ENCODE results near the gene FBXL17.
"Not testable (repeated sequence)": the region's sequence is repeated elsewhere in the genome, so short reads cannot be mapped to it uniquely, and the experiment has no call there.

Gene FBXL17

DNA sequence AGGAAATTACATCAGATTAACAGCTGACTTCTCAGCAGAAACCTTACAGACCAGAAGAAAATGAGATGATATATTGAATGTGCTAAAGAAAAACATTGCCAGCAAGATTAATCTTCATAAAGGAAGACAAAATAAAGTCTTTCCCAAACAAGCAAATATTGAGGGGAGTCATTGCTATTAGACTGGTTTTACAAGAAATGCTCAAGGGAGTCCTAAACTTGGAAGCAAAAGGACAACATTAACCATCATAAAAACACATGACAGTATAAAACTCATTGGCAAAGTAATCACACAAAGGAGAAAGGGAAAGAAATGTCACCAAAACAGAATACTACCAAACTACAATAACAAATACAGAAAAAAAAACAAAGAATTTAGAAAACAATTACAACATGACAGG, 101.7 kb downstream of the FBXL17 start:
- no peak overlapping the region for H3K27ac ChIP-seq (ENCODE audit: low read length)
- no peaks in the 10 kb centered on the region for H3K27me3 ChIP-seq (ENCODE audit: low read depth, low read length)
- no peak for TF ChIP-seq EZH2phosphoT487 (IDR thresholded peaks at IDR 0.05; ENCODE audit: low read depth)
- TF ChIP-seq, protein P1, sequence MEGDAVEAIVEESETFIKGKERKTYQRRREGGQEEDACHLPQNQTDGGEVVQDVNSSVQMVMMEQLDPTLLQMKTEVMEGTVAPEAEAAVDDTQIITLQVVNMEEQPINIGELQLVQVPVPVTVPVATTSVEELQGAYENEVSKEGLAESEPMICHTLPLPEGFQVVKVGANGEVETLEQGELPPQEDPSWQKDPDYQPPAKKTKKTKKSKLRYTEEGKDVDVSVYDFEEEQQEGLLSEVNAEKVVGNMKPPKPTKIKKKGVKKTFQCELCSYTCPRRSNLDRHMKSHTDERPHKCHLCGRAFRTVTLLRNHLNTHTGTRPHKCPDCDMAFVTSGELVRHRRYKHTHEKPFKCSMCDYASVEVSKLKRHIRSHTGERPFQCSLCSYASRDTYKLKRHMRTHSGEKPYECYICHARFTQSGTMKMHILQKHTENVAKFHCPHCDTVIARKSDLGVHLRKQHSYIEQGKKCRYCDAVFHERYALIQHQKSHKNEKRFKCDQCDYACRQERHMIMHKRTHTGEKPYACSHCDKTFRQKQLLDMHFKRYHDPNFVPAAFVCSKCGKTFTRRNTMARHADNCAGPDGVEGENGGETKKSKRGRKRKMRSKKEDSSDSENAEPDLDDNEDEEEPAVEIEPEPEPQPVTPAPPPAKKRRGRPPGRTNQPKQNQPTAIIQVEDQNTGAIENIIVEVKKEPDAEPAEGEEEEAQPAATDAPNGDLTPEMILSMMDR (IDR thresholded peaks at IDR 0.05; ENCODE audit: low read depth, low read length) = no peak
- H3K4me1 ChIP-seq (ENCODE audit: low read length) = no peaks in the 10 kb centered on the region
- H3K9me3 ChIP-seq (ENCODE audit: insufficient read depth, low read length) = no peaks in the 10 kb centered on the region
- H2AFZ ChIP-seq (ENCODE audit: low read depth, low read length) = no peak overlapping the region
- H3K4me3 ChIP-seq (ENCODE audit: low read length) = no peak overlapping the region
- no peaks in the 10 kb centered on the region for H3K79me2 ChIP-seq (ENCODE audit: low read length)
- H3K36me3 ChIP-seq (replicated peaks; ENCODE audit: low read depth, low read length) = no peaks in the 10 kb centered on the region
- no peaks in the 10 kb centered on the region for H4K20me1 ChIP-seq (ENCODE audit: insufficient read depth, low read length)
- H3K4me2 ChIP-seq (ENCODE audit: low read length) = no peak overlapping the region
- H3K9ac ChIP-seq (ENCODE audit: low read length) = no peak overlapping the region

DNA sequence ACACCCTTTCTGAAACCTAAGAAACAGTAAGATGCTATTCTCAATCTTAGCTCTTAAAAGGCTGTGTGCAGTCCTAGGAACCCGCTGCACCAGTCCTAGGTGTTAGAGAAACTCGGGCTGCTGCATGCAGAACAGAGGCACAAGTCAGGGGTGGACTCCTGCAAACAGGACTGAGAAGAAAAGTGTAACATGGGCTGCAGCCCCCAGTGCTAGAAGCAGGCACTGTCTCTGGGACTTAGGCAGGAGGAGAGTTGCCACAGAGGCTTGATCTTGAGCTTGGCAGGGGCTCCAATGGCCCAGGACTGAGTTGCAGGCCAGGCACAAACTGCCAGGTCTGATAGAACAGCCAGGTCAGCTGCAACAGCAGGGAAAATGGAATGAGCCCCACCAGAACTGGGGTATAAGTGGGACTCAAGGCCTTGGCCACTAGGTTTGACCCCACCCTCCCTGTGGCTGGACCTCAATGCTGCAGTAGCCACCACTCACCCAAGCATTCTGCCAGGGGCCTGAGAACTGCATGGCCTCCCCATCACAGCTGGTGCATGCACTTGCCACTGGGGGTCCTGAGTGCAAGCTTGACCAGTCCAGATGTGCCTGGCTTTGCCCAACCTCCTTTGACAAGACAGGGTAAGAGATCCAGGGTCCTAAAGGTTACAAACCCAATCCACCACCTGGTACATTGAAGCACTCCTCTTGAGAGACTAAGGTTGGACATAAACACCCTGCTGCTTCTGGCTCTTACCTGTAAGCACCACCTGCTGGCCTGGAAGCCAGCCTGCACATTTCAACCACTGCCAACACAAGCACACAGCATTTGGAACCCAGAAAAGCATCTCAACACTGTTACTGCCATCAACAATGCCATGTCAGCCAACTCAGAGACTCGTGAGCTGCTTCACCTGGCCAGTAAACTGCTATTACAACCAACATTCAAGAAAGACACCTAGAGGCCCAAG, 103.3 kb downstream of the FBXL17 start:
- no peaks in the 10 kb centered on the region for H3K9me3 ChIP-seq (ENCODE audit: insufficient read depth, low read length)
- no peaks in the 10 kb centered on the region for H3K36me3 ChIP-seq (replicated peaks; ENCODE audit: low read depth, low read length)
- H3K79me2 ChIP-seq (ENCODE audit: low read length) = no peaks in the 10 kb centered on the region
- no peak overlapping the region for H3K4me2 ChIP-seq (ENCODE audit: low read length)
- H3K27ac ChIP-seq (ENCODE audit: low read length) = no peak overlapping the region
- no peaks in the 10 kb centered on the region for H4K20me1 ChIP-seq (ENCODE audit: insufficient read depth, low read length)
- no peaks in the 10 kb centered on the region for H3K4me1 ChIP-seq (ENCODE audit: low read length)
- H2AFZ ChIP-seq (ENCODE audit: low read depth, low read length) = no peak overlapping the region
- H3K27me3 ChIP-seq (ENCODE audit: low read depth, low read length) = no peaks in the 10 kb centered on the region
- TF ChIP-seq, protein P1 (IDR thresholded peaks at IDR 0.05; ENCODE audit: low read depth, low read length) = no peak
- TF ChIP-seq EZH2phosphoT487 (IDR thresholded peaks at IDR 0.05; ENCODE audit: low read depth) = no peak
- H3K4me3 ChIP-seq (ENCODE audit: low read length) = no peak overlapping the region
- no peak overlapping the region for H3K9ac ChIP-seq (ENCODE audit: low read length)

DNA sequence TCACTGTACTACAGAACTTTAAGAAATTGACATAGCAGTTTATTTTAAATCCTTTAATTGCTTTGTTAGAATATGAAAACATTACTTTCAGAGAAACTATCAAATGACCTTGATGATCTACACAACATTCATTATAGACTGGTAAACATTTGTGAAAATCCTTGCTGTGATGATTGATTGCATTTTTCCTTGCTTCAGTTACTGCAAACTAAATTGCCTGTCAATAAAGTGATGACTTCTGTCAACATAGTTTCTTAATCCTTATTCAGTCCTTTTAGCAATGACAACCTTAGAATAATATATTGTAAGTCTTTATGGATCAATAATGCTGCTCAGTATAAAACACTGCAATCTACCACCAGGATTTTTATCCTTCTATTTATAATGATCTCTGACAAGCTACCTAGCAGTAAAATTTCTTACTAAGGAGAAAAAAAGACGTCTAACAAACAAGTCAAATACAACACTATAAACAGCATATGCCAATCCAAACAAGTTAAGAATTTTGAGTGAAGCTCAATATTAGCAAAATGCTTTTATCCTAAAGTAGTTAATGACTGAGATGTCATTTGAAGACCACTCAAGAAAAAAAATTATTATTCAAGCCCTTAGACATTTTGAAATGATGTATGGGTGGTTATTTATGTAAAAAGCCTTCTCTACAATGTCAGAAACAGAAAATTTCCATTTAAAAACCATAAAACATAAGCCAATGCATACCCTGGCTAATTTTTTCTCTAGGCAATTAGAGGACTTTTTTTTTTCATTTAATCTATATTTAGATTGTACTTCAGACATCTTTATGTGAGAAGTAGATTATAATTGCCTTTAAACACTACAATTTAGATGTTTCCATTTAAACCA, 105.5 kb downstream of the FBXL17 start:
- H3K36me3 ChIP-seq (replicated peaks; ENCODE audit: low read depth, low read length) = no peaks in the 10 kb centered on the region

DNA sequence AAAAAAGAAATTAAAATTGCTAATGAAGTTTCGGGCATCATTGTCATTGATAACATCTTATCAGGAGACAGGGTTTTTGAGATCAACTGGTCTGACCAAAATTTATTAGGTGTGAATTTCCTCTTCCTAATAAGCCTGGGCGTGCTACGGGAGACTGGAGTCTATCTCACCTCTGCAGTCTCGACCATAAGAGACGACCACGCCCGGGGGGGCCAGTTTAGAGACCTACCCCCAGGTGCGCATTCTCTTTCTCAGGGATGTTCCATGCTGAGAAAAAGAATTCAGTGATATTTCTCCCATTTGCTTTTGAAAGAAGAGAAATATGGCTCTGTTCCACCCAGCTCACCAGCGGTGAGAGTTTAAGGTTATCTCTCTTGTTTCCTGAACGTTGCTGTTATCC, 107.8 kb downstream of the FBXL17 start:
- H3K4me1 ChIP-seq (ENCODE audit: low read length); H3K9me3 ChIP-seq (ENCODE audit: insufficient read depth, low read length); H3K27ac ChIP-seq (ENCODE audit: low read length); H2AFZ ChIP-seq (ENCODE audit: low read depth, low read length); H3K4me2 ChIP-seq (ENCODE audit: low read length); H3K9ac ChIP-seq (ENCODE audit: low read length); H4K20me1 ChIP-seq (ENCODE audit: insufficient read depth, low read length); H3K36me3 ChIP-seq (replicated peaks; ENCODE audit: low read depth, low read length); H3K27me3 ChIP-seq (ENCODE audit: low read depth, low read length); H3K4me3 ChIP-seq (ENCODE audit: low read length); H3K79me2 ChIP-seq (ENCODE audit: low read length): not testable (repeated sequence)

More for the DNA sequence above, 105.5 kb downstream of the FBXL17 start:
- Histone ChIP-seq H3K27ac (ENCODE audit: low read length) (no peak overlapping the region), H3K79me2 (ENCODE audit: low read length) (no peaks in the 10 kb centered on the region), H2AFZ (ENCODE audit: low read depth, low read length) (no peak overlapping the region), H3K9ac (ENCODE audit: low read length) (no peak overlapping the region), H3K4me1 (ENCODE audit: low read length) (no peaks in the 10 kb centered on the region), H3K27me3 (ENCODE audit: low read depth, low read length) (no peaks in the 10 kb centered on the region), H4K20me1 (ENCODE audit: insufficient read depth, low read length) (no peaks in the 10 kb centered on the region), H3K9me3 (ENCODE audit: insufficient read depth, low read length) (no peaks in the 10 kb centered on the region), H3K4me3 (ENCODE audit: low read length) (no peak overlapping the region), H3K4me2 (ENCODE audit: low read length) (no peak overlapping the region)
- TF ChIP-seq, protein P1 (IDR thresholded peaks at IDR 0.05; ENCODE audit: low read depth, low read length) = no peak
- TF ChIP-seq EZH2phosphoT487 (IDR thresholded peaks at IDR 0.05; ENCODE audit: low read depth) = no peak

All from OCI-LY3 (cell line).